SKM-1 (cell line): ENCODE results near the gene LIPA.
"Not testable (repeated sequence)": the region's sequence is repeated elsewhere in the genome, so short reads cannot be mapped to it uniquely, and the experiment has no call there.

ENCODE experiments used
- DNase-seq: peaks from one replicate; lab custom pipeline; 2025; ENCODE audit not compliant: unreplicated experiment; lab: John Stamatoyannopoulos, UW

Gene LIPA

GRCh38 chr10:89171263-89171872 lies 80.2 kb downstream of the LIPA start:
- DNase-seq = no peak

GRCh38 chr10:89168354-89168900 lies 83.1 kb downstream of the LIPA start:
- DNase-seq = not testable (repeated sequence)

GRCh38 chr10:89167915-89168314 lies 83.7 kb downstream of the LIPA start:
- no peak for DNase-seq

GRCh38 chr10:89165923-89166322 lies 85.7 kb downstream of the LIPA start:
- DNase-seq = no peak

GRCh38 chr10:89164920-89165319 lies 86.7 kb downstream of the LIPA start:
- no peak for DNase-seq

GRCh38 chr10:89164080-89164479 lies 87.5 kb downstream of the LIPA start:
- peak; percentile 23 for DNase-seq
